Keratinocyte (primary cell): Measurements from ENCODE around the gene B4GALNT3. TPM values are rescaled to one million over a fixed set of nuclear protein-coding genes. Genes with fewer than 3 reads are reported as not detected.
A peak's percentile ranks its signal among the peaks of the same experiment; 100 is the strongest.

Experiments
- DNase-seq: peaks from one replicate; pipeline ENCODE4 v3.0.0-alpha.2; 2011; ENCODE audit warnings: low read depth, missing footprints, low spot score
- FAIRE-seq: peaks from 2 replicates; lab custom pipeline; 2011; peaks lifted over from hg19 to GRCh38; lab: Jason Lieb, UNC
- H2AFZ ChIP-seq: 2 replicates; pipeline ENCODE4 v1.6.0; 2012; ENCODE audit warnings: low read length, control low read depth, inconsistent platforms; ENCODE audit not compliant: control insufficient read depth
- H3K27ac ChIP-seq: 2 replicates; pipeline ENCODE4 v1.5.1; 2011; ENCODE audit warnings: low read length; ENCODE audit not compliant: control insufficient read depth, insufficient read depth
- H3K27me3 ChIP-seq: 3 replicates; pipeline ENCODE4 v1.6.0; 2011; ENCODE audit warnings: low read length; ENCODE audit not compliant: control insufficient read depth, insufficient read depth; ENCODE audit errors: extremely low read depth
- H3K36me3 ChIP-seq, 2 experiments: 2 replicates in 1 of 2; 3 replicates in 1 of 2; pipeline ENCODE4 v1.5.1; 2011; ENCODE audit warnings: low read length in 2 of 2, mild to moderate bottlenecking in 1 of 2; ENCODE audit not compliant: control insufficient read depth in 2 of 2, insufficient read depth in 2 of 2; ENCODE audit errors: extremely low read depth in 1 of 2
- H3K4me1 ChIP-seq: 3 replicates; pipeline ENCODE4 v1.5.1; 2011; ENCODE audit warnings: low read length; ENCODE audit not compliant: control insufficient read depth, insufficient read depth; ENCODE audit errors: extremely low read depth
- H3K4me2 ChIP-seq: 3 replicates; pipeline ENCODE4 v1.6.0; 2011; ENCODE audit warnings: low read depth, low read length; ENCODE audit not compliant: control insufficient read depth, insufficient read depth; ENCODE audit errors: extremely low read depth
- H3K4me3 ChIP-seq, 3 experiments: fragments of 200-600 bp in 1 of 3; sonication (generic) in 1 of 3; 2 replicates in 2 of 3; 3 replicates in 1 of 3; pipeline ENCODE4 v1.5.1; 2011 to 2016; ENCODE audit warnings: low read length in 3 of 3, mild to moderate bottlenecking in 3 of 3, control low read depth in 2 of 3, inconsistent platforms in 1 of 3, low read depth in 1 of 3, mixed read lengths in 1 of 3, mixed run types in 1 of 3, moderate library complexity in 1 of 3; ENCODE audit not compliant: control insufficient read depth in 2 of 3, insufficient read depth in 2 of 3; ENCODE audit errors: extremely low read depth in 1 of 3
- H3K79me2 ChIP-seq: 2 replicates; pipeline ENCODE4 v1.6.0; 2012; ENCODE audit warnings: low read length; ENCODE audit not compliant: control insufficient read depth, insufficient read depth
- H3K9ac ChIP-seq: 3 replicates; pipeline ENCODE4 v1.6.0; 2011; ENCODE audit warnings: low read length; ENCODE audit not compliant: control insufficient read depth, insufficient read depth; ENCODE audit errors: extremely low read depth
- H3K9me1 ChIP-seq: 3 replicates; pipeline ENCODE4 v1.6.0; 2011; ENCODE audit warnings: low read length; ENCODE audit not compliant: control insufficient read depth, insufficient read depth; ENCODE audit errors: extremely low read depth
- H3K9me3 ChIP-seq: 2 replicates; pipeline ENCODE4 v1.5.1; 2012; ENCODE audit warnings: low read depth, low read length; ENCODE audit not compliant: control insufficient read depth
- H4K20me1 ChIP-seq: 3 replicates; pipeline ENCODE4 v1.6.0; 2011; ENCODE audit warnings: low read length; ENCODE audit not compliant: control insufficient read depth, insufficient read depth; ENCODE audit errors: extremely low read depth
- CTCF ChIP-seq, 3 experiments: IDR thresholded peaks in 1 of 3; conservative IDR thresholded peaks in 1 of 3; optimal IDR thresholded peaks in 1 of 3; 2 replicates in 2 of 3; 3 replicates in 1 of 3; pipeline versions ENCODE3 to v1.5.1; 2011; ENCODE audit warnings: low read length in 3 of 3, mild to moderate bottlenecking in 3 of 3, moderate library complexity in 2 of 3, control low read depth in 1 of 3, inconsistent platforms in 1 of 3; ENCODE audit not compliant: insufficient read depth in 2 of 3; ENCODE audit errors: extremely low read depth in 1 of 3
- EZH2 ChIP-seq: IDR thresholded peaks from one replicate; pipeline ENCODE4 v1.6.1; 2012; ENCODE audit warnings: inconsistent platforms, mild to moderate bottlenecking, low read length, moderate library complexity
- dilution Hi-C: fragments of 300-500 bp; cut with MboI; formaldehyde crosslinking; loops from one replicate; pipeline ENCODE4 v1.7.0; 2020; ENCODE audit warnings: low sequenced_read_pairs; ENCODE audit not compliant: extremely low pct_ligation_motif_present
- polyA plus RNA-seq, 5 experiments: library from polyadenylated mRNA; depleted of rRNA in 3 of 5; stranded (reverse) in 3 of 5; stranded (forward) in 1 of 5; unstranded in 1 of 5; fragments of >200 nt; gene quantifications; 1 replicate in 1 of 5; 2 replicates in 3 of 5; 3 replicates in 1 of 5; pipeline versions ENCODE4 v1.2.1 to v1.2.3, GENCODE V29; 2011 to 2012; ENCODE audit warnings: missing spikeins in 2 of 5, low read depth in 1 of 5, low replicate concordance in 1 of 5

The B4GALNT3 gene
- polyA plus RNA-seq, 1 donor (not counting 4 experiments of a cell fraction or from before 2014, with no cell fraction given): 7.5 TPM

GRCh38 chr12:571795-572531 is 112.2 kb downstream of the B4GALNT3 start:
- H3K4me2 ChIP-seq: peak overlapping the region; percentile 95
- no peak for FAIRE-seq
- no peaks in the 10 kb centered on the region for H3K27me3 ChIP-seq
- H3K4me3 ChIP-seq: no peak overlapping the region
- peaks cover 47% of the 10 kb centered on the region for H3K4me1 ChIP-seq
- peak overlapping the region; percentile 82 for H3K27ac ChIP-seq
- H3K9me1 ChIP-seq: no peaks in the 10 kb centered on the region
- dilution Hi-C loops: no loop called here
- no peaks in the 10 kb centered on the region for H3K79me2 ChIP-seq
- peak overlapping the region; percentile 75 for H3K9ac ChIP-seq
- DNase-seq: no peak
- H2AFZ ChIP-seq: peak overlapping the region; percentile 82
- no peaks in the 10 kb centered on the region for H4K20me1 ChIP-seq
- H3K36me3 ChIP-seq: no peaks in the 10 kb centered on the region
- no peaks in the 10 kb centered on the region for H3K9me3 ChIP-seq
- no peak for TF ChIP-seq CTCF (optimal IDR thresholded peaks at IDR 0.05 in 1 of 3, IDR thresholded peaks at IDR 0.05 in 1 of 3, conservative IDR thresholded peaks at IDR 0.05 in 1 of 3; ENCODE audit: extremely low read depth in 1 of 3, insufficient read depth in 2 of 3, low read length in 3 of 3)
- no peak for TF ChIP-seq EZH2

GRCh38 chr12:572532-572899 is 112.8 kb downstream of the B4GALNT3 start:
- no peaks in the 10 kb centered on the region for H3K36me3 ChIP-seq
- dilution Hi-C loops: no loop called here
- H3K4me2 ChIP-seq: no peak overlapping the region
- H3K27me3 ChIP-seq: no peaks in the 10 kb centered on the region
- H3K4me1 ChIP-seq: peaks cover 47% of the 10 kb centered on the region
- no peak overlapping the region for H2AFZ ChIP-seq
- no peaks in the 10 kb centered on the region for H3K79me2 ChIP-seq
- DNase-seq (no peak), FAIRE-seq (peak; percentile 60)
- H3K4me3 ChIP-seq: no peak overlapping the region
- no peak overlapping the region for H3K9ac ChIP-seq
- H4K20me1 ChIP-seq: no peaks in the 10 kb centered on the region
- no peaks in the 10 kb centered on the region for H3K9me3 ChIP-seq
- no peaks in the 10 kb centered on the region for H3K9me1 ChIP-seq
- no peak for TF ChIP-seq EZH2
- TF ChIP-seq CTCF (optimal IDR thresholded peaks at IDR 0.05 in 1 of 3, IDR thresholded peaks at IDR 0.05 in 1 of 3, conservative IDR thresholded peaks at IDR 0.05 in 1 of 3; ENCODE audit: extremely low read depth in 1 of 3, insufficient read depth in 2 of 3, low read length in 3 of 3): no peak
- H3K27ac ChIP-seq: peak overlapping the region; percentile 82
